Nucleus accumbens (tissue), 56 donors: Measurements from ENCODE around the gene MUC15.

Experiments used
- DNase-seq, 56 donors: peaks; one replicate each; lab custom pipeline; 2025; lab: John Stamatoyannopoulos, UW

The MUC15 gene

DNA sequence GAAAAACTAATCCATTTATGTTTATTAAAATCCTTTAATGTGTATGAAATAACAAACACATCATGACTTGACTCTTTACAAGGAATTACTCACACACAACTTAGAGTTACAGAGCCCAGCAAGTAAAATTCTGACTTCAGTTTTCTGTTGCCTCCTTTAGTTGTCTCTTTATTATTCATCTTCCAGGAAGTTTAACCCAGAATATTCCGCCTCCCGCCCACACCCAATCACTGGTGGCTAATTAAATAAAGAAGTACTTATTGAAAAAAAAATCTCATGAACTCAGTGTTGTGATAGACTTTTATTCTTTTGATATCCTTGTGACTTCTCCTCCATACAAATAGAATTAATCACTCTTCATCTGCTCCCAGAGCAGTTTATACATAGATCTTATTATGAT is 61.9 kb downstream of the MUC15 start:
- peak in 6 of 56 donors; percentile 1 to 43 (median 4) for DNase-seq
